WTC11 (cell line): ENCODE data around the gene HENMT1. TPM values are rescaled to one million over a fixed set of nuclear protein-coding genes. Genes with fewer than 3 reads are reported as not detected.
A peak's percentile ranks its signal among the peaks of the same experiment; 100 is the strongest.

Experiments used
- ATAC-seq: fragments of 200-7000 bp; cut with Tn5 transposase; 2 replicates; pipeline ENCODE4 v1.10.0; 2021; ENCODE audit warnings: mild to moderate bottlenecking, moderate library complexity
- CTCF ChIA-PET: fragments of 300-600 bp; sonication (Branson Sonifier 250); formaldehyde crosslinking; loops from one replicate; lab custom pipeline; 2021; ENCODE audit warnings: antibody characterized with exemption; lab: Charles Lee
- POLR2A ChIA-PET: fragments of 350-600 bp; sonication (Branson Sonifier 250); formaldehyde crosslinking; loops from one replicate; lab custom pipeline; 2021; ENCODE audit warnings: antibody characterized with exemption; lab: Charles Lee
- DNase-seq: peaks from one replicate; pipeline ENCODE4 v3.0.0; 2021; ENCODE audit warnings: low spot score
- H3K27ac Mint-ChIP-seq: 2 replicates; pipeline ENCODE4 v1.8.0; 2021; ENCODE audit warnings: mixed read lengths
- H3K27me3 Mint-ChIP-seq: 2 replicates; pipeline ENCODE4 v1.8.0; 2021; ENCODE audit warnings: low read depth, mild to moderate bottlenecking, moderate library complexity, mixed read lengths
- H3K36me3 Mint-ChIP-seq: 2 replicates; pipeline ENCODE4 v1.8.0; 2021; ENCODE audit warnings: mixed read lengths
- H3K4me1 Mint-ChIP-seq: 2 replicates; pipeline ENCODE4 v1.8.0; 2022; ENCODE audit warnings: mixed read lengths
- H3K4me3 Mint-ChIP-seq: 2 replicates; pipeline ENCODE4 v1.8.0; 2021; ENCODE audit warnings: mild to moderate bottlenecking, moderate library complexity, mixed read lengths
- H3K9me3 Mint-ChIP-seq: 2 replicates; pipeline ENCODE4 v1.8.0; 2021; ENCODE audit warnings: mixed read lengths
- CDX4 ChIP-seq: fragments of 250-450 bp; sonication (Bioruptor Pico); IDR thresholded peaks from 2 replicates; pipeline ENCODE4 v1.9.0; 2021; ENCODE audit warnings: moderate library complexity, mild to moderate bottlenecking, inconsistent platforms, borderline replicate concordance
- EMX1 ChIP-seq: fragments of 250-450 bp; sonication (Bioruptor Pico); IDR thresholded peaks from 2 replicates; pipeline ENCODE4 v1.8.0; 2021; ENCODE audit warnings: mild to moderate bottlenecking
- FOXK1 ChIP-seq: sonication (generic); formaldehyde crosslinking; IDR thresholded peaks from 2 replicates; pipeline ENCODE4 v1.8.0; 2022; ENCODE audit warnings: mild to moderate bottlenecking, moderate library complexity, missing genetic modification reagents
- GRHL2 ChIP-seq: fragments of 250-450 bp; sonication (Bioruptor Pico); IDR thresholded peaks from 2 replicates; pipeline ENCODE4 v1.8.0; 2022; ENCODE audit warnings: mild to moderate bottlenecking, moderate library complexity; ENCODE audit not compliant: insufficient replicate concordance, severe bottlenecking
- HMGA2 ChIP-seq: fragments of 250-450 bp; sonication (Bioruptor Pico); IDR thresholded peaks from 2 replicates; pipeline ENCODE4 v1.4.0; 2021; ENCODE audit warnings: mild to moderate bottlenecking, moderate library complexity
- KAT7 ChIP-seq: sonication (generic); formaldehyde crosslinking; IDR thresholded peaks from 2 replicates; pipeline ENCODE4 v1.8.1; 2023; ENCODE audit warnings: missing genetic modification reagents, mild to moderate bottlenecking, borderline replicate concordance
- MAX ChIP-seq: sonication (generic); formaldehyde crosslinking; IDR thresholded peaks from 2 replicates; pipeline ENCODE4 v1.8.0; 2022; ENCODE audit warnings: mild to moderate bottlenecking, missing genetic modification reagents
- MXD4 ChIP-seq: fragments of 250-450 bp; sonication (Bioruptor Pico); IDR thresholded peaks from 2 replicates; pipeline ENCODE4 v1.8.0; 2021; ENCODE audit warnings: mild to moderate bottlenecking, moderate library complexity, borderline replicate concordance
- MYBL2 ChIP-seq: sonication (generic); formaldehyde crosslinking; IDR thresholded peaks from 2 replicates; pipeline ENCODE4 v1.8.1; 2023; ENCODE audit warnings: mild to moderate bottlenecking, moderate library complexity, missing genetic modification reagents
- NFE2L1 ChIP-seq: sonication (generic); formaldehyde crosslinking; IDR thresholded peaks from 2 replicates; pipeline ENCODE4 v1.8.1; 2023; ENCODE audit warnings: missing genetic modification reagents
- NR3C1 ChIP-seq: sonication (generic); formaldehyde crosslinking; conservative IDR thresholded peaks from 2 replicates; pipeline ENCODE4 v1.8.1; 2023; ENCODE audit warnings: low read depth, mild to moderate bottlenecking, missing genetic modification reagents
- PRRX2 ChIP-seq: fragments of 250-450 bp; sonication (Bioruptor Pico); IDR thresholded peaks from 2 replicates; pipeline ENCODE4 v1.8.0; 2021; ENCODE audit warnings: mild to moderate bottlenecking
- RORB ChIP-seq: fragments of 250-450 bp; sonication (Bioruptor Pico); IDR thresholded peaks from 2 replicates; pipeline ENCODE4 v1.9.0; 2021; ENCODE audit warnings: mild to moderate bottlenecking
- SOX15 ChIP-seq: fragments of 250-450 bp; sonication (Bioruptor Pico); IDR thresholded peaks from 2 replicates; pipeline ENCODE4 v1.9.0; 2021; ENCODE audit warnings: mild to moderate bottlenecking
- USF1 ChIP-seq: sonication (generic); formaldehyde crosslinking; IDR thresholded peaks from 2 replicates; pipeline ENCODE4 v1.8.0; 2022; ENCODE audit warnings: mild to moderate bottlenecking, missing genetic modification reagents
- ZBTB43 ChIP-seq: sonication (generic); formaldehyde crosslinking; IDR thresholded peaks from 2 replicates; pipeline ENCODE4 v1.8.1; 2023; ENCODE audit warnings: mild to moderate bottlenecking, missing genetic modification reagents
- ZNF138 ChIP-seq: sonication (generic); formaldehyde crosslinking; conservative IDR thresholded peaks from 2 replicates; pipeline ENCODE4 v1.8.1; 2022; ENCODE audit warnings: mild to moderate bottlenecking, moderate library complexity, missing genetic modification reagents
- ZSCAN18 ChIP-seq: fragments of 250-450 bp; sonication (Bioruptor Pico); IDR thresholded peaks from 2 replicates; pipeline ENCODE4 v2.1.2; 2022; ENCODE audit warnings: mild to moderate bottlenecking, moderate library complexity
- total RNA-seq: library from RNA; stranded (reverse); gene quantifications from 3 replicates; pipeline ENCODE4 v1.2.3, GENCODE V29; 2021

The HENMT1 gene
- total RNA-seq, 1 experiment from 2014 or later, result 4.7 TPM

GRCh38 chr1:108610073-108610472 lies 50.8 kb downstream of the HENMT1 start:
- H3K36me3 Mint-ChIP-seq, result peaks cover 18% of the 10 kb centered on the region
- H3K27ac Mint-ChIP-seq, result peak overlapping the region; percentile 11; the same call in 1 of the 2 replicates

GRCh38 chr1:108609483-108610049 lies 51.3 kb downstream of the HENMT1 start:
- Mint-ChIP-seq H3K9me3 (no peaks in the 10 kb centered on the region), H3K36me3 (peaks cover 18% of the 10 kb centered on the region), H3K4me1 (no peaks in the 10 kb centered on the region; the same call in 1 of the 2 replicates), H3K4me3 (no peak overlapping the region), H3K27ac (no peak overlapping the region; the same call in 1 of the 2 replicates), H3K27me3 (no peaks in the 10 kb centered on the region)
- ChIA-PET CTCF (no interaction called here), POLR2A (no interaction called here)
- no peak for ATAC-seq
- no peak for TF ChIP-seq ZBTB43
- TF ChIP-seq MXD4 (CRISPR knock-in tag), result no peak
- TF ChIP-seq SOX15 (CRISPR knock-in tag), result no peak
- no peak for TF ChIP-seq MYBL2 (CRISPR knock-in tag)
- TF ChIP-seq KAT7 (CRISPR knock-in tag), result no peak
- TF ChIP-seq ZSCAN18 (CRISPR knock-in tag), result no peak
- DNase-seq, result no peak

More at GRCh38 chr1:108610073-108610472, 50.8 kb downstream of the HENMT1 start:
- H3K9me3 Mint-ChIP-seq, result no peaks in the 10 kb centered on the region
- no peaks in the 10 kb centered on the region for H3K27me3 Mint-ChIP-seq
- POLR2A ChIA-PET, result no interaction called here
- TF ChIP-seq FOXK1 (CRISPR knock-in tag) (no peak), USF1 (CRISPR knock-in tag) (no peak)
- H3K4me3 Mint-ChIP-seq, result no peak overlapping the region
- DNase-seq (no peak), ATAC-seq (no peak)
- CTCF ChIA-PET, result no interaction called here
- H3K4me1 Mint-ChIP-seq, result no peaks in the 10 kb centered on the region; the same call in 1 of the 2 replicates

GRCh38 chr1:108606478-108606877 lies 54.4 kb downstream of the HENMT1 start:
- ChIA-PET POLR2A (no interaction called here), CTCF (no interaction called here)
- Mint-ChIP-seq H3K36me3 (peaks cover 20% of the 10 kb centered on the region), H3K4me1 (no peaks in the 10 kb centered on the region; the same call in 1 of the 2 replicates), H3K27me3 (no peaks in the 10 kb centered on the region), H3K27ac (no peak overlapping the region), H3K9me3 (no peaks in the 10 kb centered on the region), H3K4me3 (no peak overlapping the region)
- no peak for ATAC-seq
- no peak for TF ChIP-seq CDX4 (CRISPR knock-in tag)
- TF ChIP-seq ZNF138 (CRISPR knock-in tag), result no peak
- no peak for TF ChIP-seq MAX (CRISPR knock-in tag)
- TF ChIP-seq MXD4 (CRISPR knock-in tag), result no peak
- no peak for TF ChIP-seq NR3C1 (CRISPR knock-in tag)
- no peak for TF ChIP-seq GRHL2 (CRISPR knock-in tag)
- TF ChIP-seq FOXK1 (CRISPR knock-in tag), result no peak
- TF ChIP-seq HMGA2, result no peak
- TF ChIP-seq NFE2L1 (CRISPR knock-in tag), result no peak
- TF ChIP-seq PRRX2 (CRISPR knock-in tag), result no peak
- no peak for TF ChIP-seq EMX1
- TF ChIP-seq RORB (CRISPR knock-in tag), result no peak
- no peak for DNase-seq
